Panc1 (cell line): ENCODE data around the gene CNTN5. TPM values are rescaled to one million over a fixed set of nuclear protein-coding genes. Genes with fewer than 3 reads are reported as not detected.

Experiments used
- ATAC-seq: fragments of 200-7000 bp; cut with Tn5 transposase; 2 replicates; pipeline ENCODE4 v1.9.1; 2020; ENCODE audit warnings: mild to moderate bottlenecking, moderate library complexity
- BruUV-seq: library from RNA; stranded (reverse); fragments of 400-500 nt; replicated peaks from 2 replicates; lab custom pipeline; 2021; lab: Mats Ljungman, UMichigan
- CTCF ChIA-PET: fragments of 300-600 bp; sonication (Branson Sonifier 250); formaldehyde crosslinking; loops from one replicate; lab custom pipeline; 2022; ENCODE audit warnings: antibody characterized with exemption; lab: Charles Lee
- POLR2A ChIA-PET: fragments of 300-600 bp; sonication (Branson Sonifier 250); formaldehyde crosslinking; loops from one replicate; lab custom pipeline; 2022; ENCODE audit warnings: antibody characterized with exemption; lab: Charles Lee
- DNase-seq: peaks from one replicate; pipeline ENCODE4 v3.0.0-alpha.2; 2010; ENCODE audit warnings: low read depth, low spot score
- H3K27ac ChIP-seq: 2 replicates; pipeline ENCODE4 v1.5.1; 2011; ENCODE audit warnings: mild to moderate bottlenecking, low read length, inconsistent platforms
- H3K27me3 ChIP-seq: fragments of 200-500 bp; sonication (Bioruptor generic); 2 replicates; pipeline ENCODE4 v1.6.0; 2014; ENCODE audit warnings: low read length, inconsistent platforms; ENCODE audit not compliant: control insufficient read depth, insufficient read depth
- H3K36me3 ChIP-seq: fragments of 200-500 bp; sonication (Bioruptor generic); 2 replicates; pipeline ENCODE4 v1.5.1; 2014; ENCODE audit warnings: inconsistent platforms, mild to moderate bottlenecking, low read length, moderate library complexity; ENCODE audit not compliant: control insufficient read depth, insufficient read depth
- H3K4me1 ChIP-seq: 2 replicates; pipeline ENCODE4 v1.5.1; 2011; ENCODE audit warnings: inconsistent platforms, mild to moderate bottlenecking, low read length, moderate library complexity; ENCODE audit not compliant: control insufficient read depth, insufficient read depth
- H3K4me3 ChIP-seq, 2 experiments: 2 replicates each; pipeline ENCODE4 v1.5.1; 2011 to 2012; ENCODE audit warnings: low read depth in 2 of 2, low read length in 2 of 2, mild to moderate bottlenecking in 2 of 2, inconsistent platforms in 1 of 2, moderate library complexity in 1 of 2
- H3K9me3 ChIP-seq: fragments of 200-500 bp; sonication (Bioruptor generic); 2 replicates; pipeline ENCODE4 v1.5.1; 2014; ENCODE audit warnings: low read depth, mild to moderate bottlenecking, inconsistent platforms, low read length, moderate library complexity; ENCODE audit not compliant: control insufficient read depth, insufficient read depth
- POLR2AphosphoS5 ChIP-seq: IDR thresholded peaks from 2 replicates; pipeline ENCODE4 v1.6.1; 2012; ENCODE audit warnings: mild to moderate bottlenecking, low read depth, low read length, moderate library complexity
- SIN3A ChIP-seq: IDR thresholded peaks from 2 replicates; pipeline ENCODE4 v1.6.1; 2012; ENCODE audit warnings: low read depth, mild to moderate bottlenecking, low read length, moderate library complexity, borderline replicate concordance; ENCODE audit not compliant: insufficient read depth
- TCF7L2 ChIP-seq: IDR thresholded peaks from 2 replicates; pipeline ENCODE4 v1.6.1; 2011; ENCODE audit warnings: mild to moderate bottlenecking, low read depth, low read length, inconsistent platforms
- in situ Hi-C: cut with HindIII; loops from 2 replicates; pipeline ENCODE4 v1.10.0; 2016; ENCODE audit warnings: low sequenced_read_pairs, low pct_unique_long_range_greater_than_20kb
- intact Hi-C: fragments of 100-400 bp; cut with micrococcal nuclease; formaldehyde crosslinking; loops from one replicate; pipeline ENCODE4 v1.10.0; 2022; ENCODE audit not compliant: unreplicated experiment
- total RNA-seq: library from RNA; stranded (reverse); gene quantifications from one replicate; pipeline ENCODE4 v1.2.1, GENCODE V29; 2021; ENCODE audit not compliant: unreplicated experiment
- TF ChIP-seq, protein P1 (sequence below): fragments of 450-650 bp; IDR thresholded peaks from 2 replicates; pipeline ENCODE4 v1.5.1; 2017; ENCODE audit warnings: mild to moderate bottlenecking
- TF ChIP-seq, protein P2 (sequence below), 2 experiments: IDR thresholded peaks; 2 replicates each; pipeline ENCODE4 v1.6.1; 2011 to 2012; ENCODE audit warnings: low read depth in 2 of 2, control low read depth in 1 of 2, low read length in 1 of 2, mild to moderate bottlenecking in 1 of 2, moderate library complexity in 1 of 2; ENCODE audit not compliant: insufficient read depth in 1 of 2

The CNTN5 gene
- total RNA-seq, 1 experiment from 2014 or later = not detected

DNA sequence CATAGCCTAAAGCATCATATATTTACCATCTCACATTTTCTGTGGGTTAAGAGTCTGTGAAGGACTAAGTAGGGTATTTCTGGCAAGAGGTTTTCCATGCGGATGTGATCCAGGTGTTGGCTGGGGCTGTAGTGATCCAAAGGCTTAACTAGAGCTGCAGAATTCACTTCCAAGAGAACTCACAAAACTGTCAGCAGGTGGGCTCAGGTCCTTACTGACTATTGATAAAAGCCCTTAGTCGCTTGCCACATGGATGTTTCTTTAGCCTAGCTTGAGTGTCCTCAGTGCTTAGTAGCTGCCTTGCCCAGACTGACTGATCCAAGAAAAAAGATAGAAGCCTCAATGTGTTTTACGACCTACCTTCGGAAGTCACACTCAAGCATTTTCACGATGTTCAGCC, 250.8 kb downstream of the CNTN5 start:
- no peak for ATAC-seq
- Histone ChIP-seq H3K27ac (no peak overlapping the region), H3K36me3 (no peaks in the 10 kb centered on the region), H3K4me1 (no peaks in the 10 kb centered on the region), H3K4me3 (no peak overlapping the region), H3K27me3 (no peaks in the 10 kb centered on the region), H3K9me3 (no peaks in the 10 kb centered on the region)
- CTCF ChIA-PET = no interaction called here
- in situ Hi-C loops (no loop called here), intact Hi-C loops (no loop called here)
- TF ChIP-seq POLR2AphosphoS5 (no peak), SIN3A (no peak), TCF7L2 (no peak)
- TF ChIP-seq, protein P1, sequence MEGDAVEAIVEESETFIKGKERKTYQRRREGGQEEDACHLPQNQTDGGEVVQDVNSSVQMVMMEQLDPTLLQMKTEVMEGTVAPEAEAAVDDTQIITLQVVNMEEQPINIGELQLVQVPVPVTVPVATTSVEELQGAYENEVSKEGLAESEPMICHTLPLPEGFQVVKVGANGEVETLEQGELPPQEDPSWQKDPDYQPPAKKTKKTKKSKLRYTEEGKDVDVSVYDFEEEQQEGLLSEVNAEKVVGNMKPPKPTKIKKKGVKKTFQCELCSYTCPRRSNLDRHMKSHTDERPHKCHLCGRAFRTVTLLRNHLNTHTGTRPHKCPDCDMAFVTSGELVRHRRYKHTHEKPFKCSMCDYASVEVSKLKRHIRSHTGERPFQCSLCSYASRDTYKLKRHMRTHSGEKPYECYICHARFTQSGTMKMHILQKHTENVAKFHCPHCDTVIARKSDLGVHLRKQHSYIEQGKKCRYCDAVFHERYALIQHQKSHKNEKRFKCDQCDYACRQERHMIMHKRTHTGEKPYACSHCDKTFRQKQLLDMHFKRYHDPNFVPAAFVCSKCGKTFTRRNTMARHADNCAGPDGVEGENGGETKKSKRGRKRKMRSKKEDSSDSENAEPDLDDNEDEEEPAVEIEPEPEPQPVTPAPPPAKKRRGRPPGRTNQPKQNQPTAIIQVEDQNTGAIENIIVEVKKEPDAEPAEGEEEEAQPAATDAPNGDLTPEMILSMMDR = no peak
- TF ChIP-seq, protein P2, sequence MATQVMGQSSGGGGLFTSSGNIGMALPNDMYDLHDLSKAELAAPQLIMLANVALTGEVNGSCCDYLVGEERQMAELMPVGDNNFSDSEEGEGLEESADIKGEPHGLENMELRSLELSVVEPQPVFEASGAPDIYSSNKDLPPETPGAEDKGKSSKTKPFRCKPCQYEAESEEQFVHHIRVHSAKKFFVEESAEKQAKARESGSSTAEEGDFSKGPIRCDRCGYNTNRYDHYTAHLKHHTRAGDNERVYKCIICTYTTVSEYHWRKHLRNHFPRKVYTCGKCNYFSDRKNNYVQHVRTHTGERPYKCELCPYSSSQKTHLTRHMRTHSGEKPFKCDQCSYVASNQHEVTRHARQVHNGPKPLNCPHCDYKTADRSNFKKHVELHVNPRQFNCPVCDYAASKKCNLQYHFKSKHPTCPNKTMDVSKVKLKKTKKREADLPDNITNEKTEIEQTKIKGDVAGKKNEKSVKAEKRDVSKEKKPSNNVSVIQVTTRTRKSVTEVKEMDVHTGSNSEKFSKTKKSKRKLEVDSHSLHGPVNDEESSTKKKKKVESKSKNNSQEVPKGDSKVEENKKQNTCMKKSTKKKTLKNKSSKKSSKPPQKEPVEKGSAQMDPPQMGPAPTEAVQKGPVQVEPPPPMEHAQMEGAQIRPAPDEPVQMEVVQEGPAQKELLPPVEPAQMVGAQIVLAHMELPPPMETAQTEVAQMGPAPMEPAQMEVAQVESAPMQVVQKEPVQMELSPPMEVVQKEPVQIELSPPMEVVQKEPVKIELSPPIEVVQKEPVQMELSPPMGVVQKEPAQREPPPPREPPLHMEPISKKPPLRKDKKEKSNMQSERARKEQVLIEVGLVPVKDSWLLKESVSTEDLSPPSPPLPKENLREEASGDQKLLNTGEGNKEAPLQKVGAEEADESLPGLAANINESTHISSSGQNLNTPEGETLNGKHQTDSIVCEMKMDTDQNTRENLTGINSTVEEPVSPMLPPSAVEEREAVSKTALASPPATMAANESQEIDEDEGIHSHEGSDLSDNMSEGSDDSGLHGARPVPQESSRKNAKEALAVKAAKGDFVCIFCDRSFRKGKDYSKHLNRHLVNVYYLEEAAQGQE (IDR thresholded peaks at IDR 0.05; ENCODE audit: insufficient read depth in 1 of 2, low read depth in 2 of 2, low read length in 1 of 2) = no peak
- no peak for DNase-seq
- BruUV-seq = no TSS peak
- POLR2A ChIA-PET = no interaction called here

DNA sequence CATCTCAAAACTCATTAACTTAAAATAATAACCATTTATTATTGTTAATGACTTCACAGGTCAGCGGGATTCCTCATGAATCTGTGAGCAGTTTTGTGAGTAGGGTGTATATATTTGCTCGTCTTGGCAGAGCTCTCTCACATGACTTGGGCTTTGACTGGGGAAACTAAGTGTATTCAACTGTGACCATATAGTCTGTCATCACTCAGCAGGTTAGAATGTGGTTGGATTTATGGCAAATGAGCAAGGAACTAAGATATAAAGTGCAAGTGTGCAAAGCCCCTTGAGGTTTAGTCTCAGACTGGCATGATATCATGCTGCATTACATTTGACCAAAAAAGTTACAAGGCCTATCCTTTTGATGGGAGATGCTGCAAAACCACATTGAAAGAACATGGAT, 254.8 kb downstream of the CNTN5 start:
- no peaks in the 10 kb centered on the region for H3K9me3 ChIP-seq
- no peak for DNase-seq
- no peak for ATAC-seq
- intact Hi-C loops = no loop called here
- ChIA-PET POLR2A (no interaction called here), CTCF (no interaction called here)
- H3K4me3 ChIP-seq = no peak overlapping the region
- H3K4me1 ChIP-seq = no peaks in the 10 kb centered on the region
- no peak overlapping the region for H3K27ac ChIP-seq
- TF ChIP-seq, protein P1 = no peak
- TF ChIP-seq, protein P2 (IDR thresholded peaks at IDR 0.05; ENCODE audit: insufficient read depth in 1 of 2, low read depth in 2 of 2, low read length in 1 of 2) = no peak
- TF ChIP-seq SIN3A (no peak), TCF7L2 (no peak)
- no peaks in the 10 kb centered on the region for H3K27me3 ChIP-seq
- H3K36me3 ChIP-seq = no peaks in the 10 kb centered on the region
- BruUV-seq = no TSS peak
- in situ Hi-C loops = no loop called here
